GM12801 (cell line): ENCODE measurements around the gene DHX8.

ENCODE experiments used
- CTCF ChIP-seq: IDR thresholded peaks from one replicate; pipeline ENCODE4 v1.5.1; 2011; ENCODE audit warnings: control low read depth; ENCODE audit not compliant: insufficient read length; ENCODE audit errors: extremely low read depth

The DHX8 gene

GRCh38 chr17:43526886-43527648 lies 43.3 kb downstream of the DHX8 start:
- TF ChIP-seq CTCF = no peak

- TF ChIP-seq CTCF = no peak
Observed at GRCh38 chr17:43528319-43528987, 44.7 kb downstream of the DHX8 start.

- TF ChIP-seq CTCF = no peak
Observed at GRCh38 chr17:43528988-43529814, 45.4 kb downstream of the DHX8 start.

GRCh38 chr17:43529947-43530287 lies 46.1 kb downstream of the DHX8 start:
- TF ChIP-seq CTCF = no peak

GRCh38 chr17:43530288-43531081 lies 46.7 kb downstream of the DHX8 start:
- TF ChIP-seq CTCF = no peak

GRCh38 chr17:43531082-43531378 lies 47.3 kb downstream of the DHX8 start:
- no peak for TF ChIP-seq CTCF

GRCh38 chr17:43531955-43532354 lies 48.2 kb downstream of the DHX8 start:
- no peak for TF ChIP-seq CTCF
